IMR-90 (cell line): Measurements from ENCODE around the gene LRP1B. TPM values are rescaled to one million over a fixed set of nuclear protein-coding genes. Genes with fewer than 3 reads are reported as not detected.

ENCODE experiments used
- ATAC-seq: fragments of 200-7000 bp; cut with Tn5 transposase; 2 replicates; pipeline ENCODE4 v1.9.1; 2020; ENCODE audit warnings: low read depth, mild to moderate bottlenecking, moderate library complexity
- BruUV-seq: library from RNA; stranded (reverse); fragments of 400-500 nt; replicated peaks from 2 replicates; lab custom pipeline; 2021; lab: Mats Ljungman, UMichigan
- CTCF ChIA-PET: fragments of 300-600 bp; formaldehyde crosslinking; extraction: SDS; loops from one replicate; lab custom pipeline; 2021; ENCODE audit warnings: antibody characterized with exemption; lab: Yijun Ruan, JAX
- POLR2A ChIA-PET: fragments of 300-600 bp; sonication (Branson Sonifier 250); formaldehyde crosslinking; loops from one replicate; lab custom pipeline; 2022; ENCODE audit warnings: antibody characterized with exemption; ENCODE audit not compliant: unreplicated experiment; lab: Charles Lee
- DNase-seq: peaks from one replicate; pipeline ENCODE4 v3.0.0; 2013
- H2AFZ ChIP-seq: replicated peaks from 2 replicates; pipeline ENCODE3; 2013; ENCODE audit warnings: low read length, mild to moderate bottlenecking; ENCODE audit not compliant: poor library complexity
- H2AK5ac ChIP-seq: 2 replicates; pipeline ENCODE4 v1.6.1; 2013; ENCODE audit warnings: low read depth, low read length, inconsistent platforms
- H2AK9ac ChIP-seq: replicated peaks from 2 replicates; pipeline ENCODE3; 2013; ENCODE audit warnings: mild to moderate bottlenecking, low read depth, low read length, moderate library complexity; ENCODE audit not compliant: poor library complexity
- H2BK120ac ChIP-seq: 2 replicates; pipeline ENCODE4 v1.6.1; 2013; ENCODE audit warnings: low read depth, low read length, inconsistent platforms
- H2BK15ac ChIP-seq: 3 replicates; pipeline ENCODE4 v1.6.1; 2013; ENCODE audit warnings: low read depth, low read length, inconsistent platforms
- H2BK20ac ChIP-seq: 2 replicates; pipeline ENCODE4 v1.6.1; 2013; ENCODE audit warnings: low read depth, mild to moderate bottlenecking, inconsistent platforms, low read length, moderate library complexity
- H2BK5ac ChIP-seq: 2 replicates; pipeline ENCODE4 v1.6.1; 2013; ENCODE audit warnings: mild to moderate bottlenecking, low read depth, low read length, inconsistent platforms; ENCODE audit not compliant: poor library complexity, severe bottlenecking
- H3K14ac ChIP-seq: replicated peaks from 2 replicates; pipeline ENCODE4 v1.6.1; 2013; ENCODE audit warnings: low read depth, low read length, inconsistent platforms
- H3K18ac ChIP-seq: 2 replicates; pipeline ENCODE4 v1.6.1; 2013; ENCODE audit warnings: low read depth, low read length, control low read depth
- H3K23ac ChIP-seq: 2 replicates; pipeline ENCODE4 v1.6.1; 2013; ENCODE audit warnings: low read depth, low read length, inconsistent platforms
- H3K27ac ChIP-seq: 2 replicates; pipeline ENCODE4 v1.5.1; 2013; ENCODE audit warnings: mild to moderate bottlenecking, control low read depth, low read length; ENCODE audit not compliant: insufficient read depth
- H3K27me3 ChIP-seq: 2 replicates; pipeline ENCODE4 v1.6.1; 2013; ENCODE audit warnings: low read length; ENCODE audit not compliant: control insufficient read depth, insufficient read depth
- H3K36me3 ChIP-seq: 2 replicates; pipeline ENCODE4 v1.6.1; 2013; ENCODE audit warnings: low read length, mixed read lengths; ENCODE audit not compliant: control insufficient read depth, insufficient read depth
- H3K4ac ChIP-seq: 2 replicates; pipeline ENCODE4 v1.6.1; 2013; ENCODE audit warnings: low read depth, low read length, inconsistent platforms
- H3K4me1 ChIP-seq: 2 replicates; pipeline ENCODE4 v1.6.1; 2013; ENCODE audit warnings: low read length, mixed read lengths; ENCODE audit not compliant: control insufficient read depth, insufficient read depth
- H3K4me2 ChIP-seq: 2 replicates; pipeline ENCODE4 v1.6.1; 2013; ENCODE audit warnings: low read depth, mild to moderate bottlenecking, control low read depth, low read length, moderate library complexity
- H3K4me3 ChIP-seq: 2 replicates; pipeline ENCODE4 v1.5.1; 2013; ENCODE audit warnings: low read depth, mild to moderate bottlenecking, control low read depth, low read length, moderate library complexity; ENCODE audit not compliant: insufficient read depth
- H3K56ac ChIP-seq: 2 replicates; pipeline ENCODE4 v1.6.1; 2013; ENCODE audit warnings: low read length, inconsistent platforms; ENCODE audit not compliant: insufficient read depth; ENCODE audit errors: extremely low read depth
- H3K79me1 ChIP-seq, 2 experiments: 2 replicates each; pipeline ENCODE4 v1.6.1; 2013; ENCODE audit warnings: low read length in 2 of 2, inconsistent platforms in 1 of 2, low read depth in 1 of 2
- H3K9ac ChIP-seq: 2 replicates; pipeline ENCODE4 v1.6.1; 2013; ENCODE audit warnings: low read depth, low read length, control low read depth
- H3K9me1 ChIP-seq: 2 replicates; pipeline ENCODE4 v1.6.1; 2013; ENCODE audit warnings: low read length, inconsistent platforms; ENCODE audit not compliant: insufficient read depth
- H3K9me3 ChIP-seq: 2 replicates; pipeline ENCODE4 v1.6.1; 2013; ENCODE audit warnings: low read length; ENCODE audit not compliant: control insufficient read depth, insufficient read depth
- H4K20me1 ChIP-seq: 2 replicates; pipeline ENCODE4 v1.6.1; 2013; ENCODE audit warnings: low read length, inconsistent platforms; ENCODE audit not compliant: insufficient read depth
- H4K5ac ChIP-seq: 2 replicates; pipeline ENCODE4 v1.6.1; 2013; ENCODE audit warnings: mild to moderate bottlenecking, low read depth, low read length, control low read depth
- H4K8ac ChIP-seq, 2 experiments: 2 replicates each; pipeline ENCODE4 v1.6.1; 2013; ENCODE audit warnings: low read depth in 2 of 2, low read length in 2 of 2, control low read depth in 1 of 2, inconsistent platforms in 1 of 2
- H4K91ac ChIP-seq: 2 replicates; pipeline ENCODE4 v1.6.1; 2013; ENCODE audit warnings: low read depth, low read length, inconsistent platforms; ENCODE audit not compliant: insufficient read depth
- BHLHE40 ChIP-seq: fragments of 150-350 bp; IDR thresholded peaks from 2 replicates; pipeline ENCODE4 v1.6.1; 2016; ENCODE audit warnings: mild to moderate bottlenecking, low read depth, low read length
- CEBPB ChIP-seq: IDR thresholded peaks from 2 replicates; pipeline ENCODE4 v1.6.1; 2012; ENCODE audit warnings: low read depth, low read length, improper control_type of control experiment
- CHD1 ChIP-seq: IDR thresholded peaks from 2 replicates; pipeline ENCODE4 v1.6.1; 2012; ENCODE audit warnings: low read depth, low read length, improper control_type of control experiment
- CTCF ChIP-seq: conservative IDR thresholded peaks from 2 replicates; pipeline ENCODE4 v1.5.1; 2012; ENCODE audit warnings: mild to moderate bottlenecking, low read depth, low read length, improper control_type of control experiment
- FOS ChIP-seq: fragments of 150-350 bp; IDR thresholded peaks from 2 replicates; pipeline ENCODE4 v1.6.1; 2016; ENCODE audit warnings: low read depth, low read length
- MAFK ChIP-seq: IDR thresholded peaks from 2 replicates; pipeline ENCODE4 v1.6.1; 2012; ENCODE audit warnings: low read depth, low read length, improper control_type of control experiment
- MAZ ChIP-seq: IDR thresholded peaks from 2 replicates; pipeline ENCODE4 v1.6.1; 2012; ENCODE audit warnings: low read depth, mild to moderate bottlenecking, low read length, improper control_type of control experiment, moderate library complexity, borderline replicate concordance
- MXI1 ChIP-seq: IDR thresholded peaks from 2 replicates; pipeline ENCODE4 v1.6.1; 2012; ENCODE audit warnings: low read depth, mild to moderate bottlenecking, low read length, moderate library complexity, borderline replicate concordance
- NFE2L2 ChIP-seq: fragments of 150-350 bp; IDR thresholded peaks from 2 replicates; pipeline ENCODE4 v1.6.1; 2016; ENCODE audit warnings: low read depth, mild to moderate bottlenecking, low read length
- POLR2A ChIP-seq: IDR thresholded peaks from 2 replicates; pipeline ENCODE4 v1.6.1; 2012; ENCODE audit warnings: mild to moderate bottlenecking, low read depth, low read length
- RAD21 ChIP-seq: IDR thresholded peaks from 2 replicates; pipeline ENCODE4 v1.6.1; 2012; ENCODE audit warnings: low read length, improper control_type of control experiment
- RCOR1 ChIP-seq: IDR thresholded peaks from 2 replicates; pipeline ENCODE4 v1.6.1; 2012; ENCODE audit warnings: mild to moderate bottlenecking, low read length, improper control_type of control experiment; ENCODE audit not compliant: insufficient replicate concordance
- RFX5 ChIP-seq: IDR thresholded peaks from 2 replicates; pipeline ENCODE4 v1.8.0; 2012; ENCODE audit warnings: low read depth, mild to moderate bottlenecking, low read length, moderate library complexity
- SMC3 ChIP-seq: fragments of 150-350 bp; IDR thresholded peaks from 2 replicates; pipeline ENCODE4 v1.6.1; 2016; ENCODE audit warnings: low read depth, mild to moderate bottlenecking, antibody characterized with exemption, low read length, moderate library complexity
- WGBS, 2 experiments: methylation state at CpG; one replicate each; pipeline versions ENCODE4 v1.1.5 to v1.1.7; 2013; ENCODE audit warnings: missing lambda C conversion rate in 2 of 2; ENCODE audit not compliant: insufficient read length in 1 of 2; ENCODE audit errors: extremely low coverage in 2 of 2; 5-methylcytosine and 5-hydroxymethylcytosine counted together
- dilution Hi-C: fragments of 300-500 bp; cut with HindIII; formaldehyde crosslinking; loops from one replicate; pipeline ENCODE4 v1.14.3; 2018; ENCODE audit warnings: low sequenced_read_pairs; ENCODE audit not compliant: unreplicated experiment
- in situ Hi-C: fragments of 300-500 bp; cut with MboI; formaldehyde crosslinking; loops from 3 replicates; pipeline ENCODE4 v1.14.3; 2019; ENCODE audit warnings: low sequenced_read_pairs, inconsistent platforms, mixed read lengths
- intact Hi-C: fragments of 100-400 bp; cut with micrococcal nuclease; formaldehyde crosslinking; loops from 2 replicates; pipeline ENCODE4 v1.10.0; 2022
- polyA plus RNA-seq, 3 experiments: library from polyadenylated mRNA; depleted of rRNA; stranded (reverse); fragments of >200 nt; gene quantifications; 2 replicates each; pipeline ENCODE4 v1.2.3, GENCODE V29; 2012; ENCODE audit warnings: low replicate concordance in 1 of 3
- total RNA-seq: library from RNA; depleted of rRNA; stranded (reverse); fragments of >200 nt; gene quantifications from 2 replicates; pipeline ENCODE4 v1.2.3, GENCODE V29; 2012
- TF ChIP-seq, protein P1 (sequence below): fragments of 150-350 bp; IDR thresholded peaks from 2 replicates; pipeline ENCODE4 v1.6.1; 2017; ENCODE audit warnings: mild to moderate bottlenecking, antibody characterized with exemption, low read length, low read depth
- TF ChIP-seq, protein P2 (sequence below): fragments of 150-350 bp; IDR thresholded peaks from 2 replicates; pipeline ENCODE4 v1.6.1; 2016; ENCODE audit warnings: low read depth, mild to moderate bottlenecking, low read length, moderate library complexity, borderline replicate concordance

Gene LRP1B
- total and polyA plus RNA-seq, 2 of the 4 experiments (the other 2 are of a cell fraction): under 0.01 to 0.02 TPM

- no peak overlapping the region for H3K4me2 ChIP-seq
- no peak overlapping the region for H3K23ac ChIP-seq
- whole genome bisulfite sequencing, 2 experiments: no CpG with 5 or more reads among the region's 5 CpGs
- ChIA-PET CTCF (no interaction called here), POLR2A (no interaction called here)
- H3K4ac ChIP-seq: no peak overlapping the region
- ATAC-seq: no peak
- H2BK120ac ChIP-seq: no peak overlapping the region
- H3K9ac ChIP-seq: no peak overlapping the region
- H4K91ac ChIP-seq: no peak overlapping the region
- no peak for TF ChIP-seq CEBPB
- TF ChIP-seq, protein P1, sequence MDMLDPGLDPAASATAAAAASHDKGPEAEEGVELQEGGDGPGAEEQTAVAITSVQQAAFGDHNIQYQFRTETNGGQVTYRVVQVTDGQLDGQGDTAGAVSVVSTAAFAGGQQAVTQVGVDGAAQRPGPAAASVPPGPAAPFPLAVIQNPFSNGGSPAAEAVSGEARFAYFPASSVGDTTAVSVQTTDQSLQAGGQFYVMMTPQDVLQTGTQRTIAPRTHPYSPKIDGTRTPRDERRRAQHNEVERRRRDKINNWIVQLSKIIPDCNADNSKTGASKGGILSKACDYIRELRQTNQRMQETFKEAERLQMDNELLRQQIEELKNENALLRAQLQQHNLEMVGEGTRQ: no peak
- no peak for TF ChIP-seq FOS
- TF ChIP-seq, protein P2, sequence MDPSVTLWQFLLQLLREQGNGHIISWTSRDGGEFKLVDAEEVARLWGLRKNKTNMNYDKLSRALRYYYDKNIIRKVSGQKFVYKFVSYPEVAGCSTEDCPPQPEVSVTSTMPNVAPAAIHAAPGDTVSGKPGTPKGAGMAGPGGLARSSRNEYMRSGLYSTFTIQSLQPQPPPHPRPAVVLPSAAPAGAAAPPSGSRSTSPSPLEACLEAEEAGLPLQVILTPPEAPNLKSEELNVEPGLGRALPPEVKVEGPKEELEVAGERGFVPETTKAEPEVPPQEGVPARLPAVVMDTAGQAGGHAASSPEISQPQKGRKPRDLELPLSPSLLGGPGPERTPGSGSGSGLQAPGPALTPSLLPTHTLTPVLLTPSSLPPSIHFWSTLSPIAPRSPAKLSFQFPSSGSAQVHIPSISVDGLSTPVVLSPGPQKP: no peak
- no peak for TF ChIP-seq MAFK
- TF ChIP-seq RAD21: no peak
- no peak for TF ChIP-seq POLR2A
- no peak for TF ChIP-seq NFE2L2
- no peak for TF ChIP-seq CTCF
- no peak for TF ChIP-seq RCOR1
- TF ChIP-seq MAZ: no peak
- TF ChIP-seq BHLHE40: no peak
- no peak for TF ChIP-seq RFX5
- no peak for TF ChIP-seq SMC3
- TF ChIP-seq CHD1: no peak
- TF ChIP-seq MXI1: no peak
- dilution Hi-C loops (no loop called here), intact Hi-C loops (no loop called here), in situ Hi-C loops (no loop called here)
- no TSS peak for BruUV-seq
- H3K14ac ChIP-seq: no peak overlapping the region
- H2BK5ac ChIP-seq: no peak overlapping the region
- DNase-seq: no peak
- no peak overlapping the region for H3K27ac ChIP-seq
- no peak overlapping the region for H3K18ac ChIP-seq
- no peaks in the 10 kb centered on the region for H3K9me3 ChIP-seq
- no peaks in the 10 kb centered on the region for H3K36me3 ChIP-seq
- no peak overlapping the region for H3K4me3 ChIP-seq
- no peak overlapping the region for H2BK15ac ChIP-seq
- H4K20me1 ChIP-seq: no peaks in the 10 kb centered on the region
- no peak overlapping the region for H2AK5ac ChIP-seq
- H3K9me1 ChIP-seq: no peaks in the 10 kb centered on the region
- no peak overlapping the region for H3K56ac ChIP-seq
- H3K27me3 ChIP-seq: no peaks in the 10 kb centered on the region
- H3K4me1 ChIP-seq: no peaks in the 10 kb centered on the region
- H2BK20ac ChIP-seq: no peak overlapping the region
- H2AFZ ChIP-seq: no peak overlapping the region
- H4K5ac ChIP-seq: no peak overlapping the region
- H2AK9ac ChIP-seq: no peak overlapping the region
- H4K8ac ChIP-seq: no peak overlapping the region
- no peaks in the 10 kb centered on the region for H3K79me1 ChIP-seq
Measured at GRCh38 chr2:141957321-141957720, 173.5 kb downstream of the LRP1B start.
